COLO668 (cell line): Measurements from ENCODE around the gene SNTG2.
"Not testable (repeated sequence)": the region's sequence is repeated elsewhere in the genome, so short reads cannot be mapped to it uniquely, and the experiment has no call there.

ENCODE experiments used
- DNase-seq: peaks from one replicate; lab custom pipeline; 2025; ENCODE audit not compliant: unreplicated experiment; lab: John Stamatoyannopoulos, UW

The SNTG2 gene

GRCh38 chr2:1402064-1402463, 451.4 kb downstream of the SNTG2 start:
- DNase-seq: no peak

GRCh38 chr2:1403565-1403964, 452.9 kb downstream of the SNTG2 start:
- no peak for DNase-seq

DNA sequence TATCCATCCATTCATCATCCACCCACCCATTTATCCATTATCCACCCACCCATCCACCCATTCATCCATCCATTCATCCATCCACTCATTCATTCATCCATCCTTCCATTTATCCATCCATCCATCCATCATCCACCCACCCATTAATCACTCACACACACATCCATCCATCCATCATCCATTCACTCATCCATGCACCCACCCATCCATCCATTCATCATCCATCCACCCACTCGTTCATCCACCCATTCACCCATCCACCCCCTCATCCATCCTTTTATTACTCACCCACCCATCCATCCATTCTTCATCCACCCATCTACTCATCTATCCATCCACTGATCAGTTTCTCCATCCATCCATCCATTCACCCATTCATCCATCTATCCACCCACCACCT, 454.5 kb downstream of the SNTG2 start:
- DNase-seq: no peak

- DNase-seq: no peak
These were observed 455.3 kb downstream of the SNTG2 start for GRCh38 chr2:1405967-1406366.

GRCh38 chr2:1406434-1406833, 455.8 kb downstream of the SNTG2 start:
- DNase-seq: no peak

DNA sequence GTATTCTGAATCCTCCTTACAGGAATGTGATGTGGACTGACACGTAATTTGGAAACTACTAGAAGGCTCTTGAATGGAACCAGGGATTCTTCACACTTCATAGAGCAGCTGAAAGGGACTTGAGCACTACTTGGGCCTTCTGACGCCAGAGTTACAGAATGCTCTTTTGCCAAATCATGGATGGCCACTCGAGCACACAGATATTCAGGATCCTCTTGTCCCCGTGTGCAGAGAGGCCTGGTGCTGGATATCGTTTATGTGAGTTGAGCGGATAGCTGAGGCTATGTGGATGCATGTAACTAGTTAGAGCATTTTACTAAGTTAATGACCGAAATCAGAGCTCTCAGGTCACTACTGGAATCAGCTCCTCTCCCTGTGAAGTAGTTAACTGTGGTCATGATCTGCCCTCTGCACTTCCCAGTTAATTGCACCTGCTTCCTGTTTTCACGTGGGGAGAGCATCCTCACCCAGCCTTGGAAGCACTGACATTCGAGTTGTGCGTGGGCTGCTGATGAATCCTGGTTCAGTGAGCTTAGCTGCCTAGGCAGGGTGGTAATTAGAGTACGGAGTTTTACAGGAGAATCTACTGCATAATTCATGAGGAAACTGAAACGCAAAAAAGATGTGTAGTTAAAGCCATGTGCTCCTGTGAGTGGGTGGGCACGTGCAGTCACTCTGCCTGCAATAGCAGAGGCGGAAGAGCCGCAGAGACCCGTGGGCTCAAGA, 457.5 kb downstream of the SNTG2 start:
- no peak for DNase-seq

DNA sequence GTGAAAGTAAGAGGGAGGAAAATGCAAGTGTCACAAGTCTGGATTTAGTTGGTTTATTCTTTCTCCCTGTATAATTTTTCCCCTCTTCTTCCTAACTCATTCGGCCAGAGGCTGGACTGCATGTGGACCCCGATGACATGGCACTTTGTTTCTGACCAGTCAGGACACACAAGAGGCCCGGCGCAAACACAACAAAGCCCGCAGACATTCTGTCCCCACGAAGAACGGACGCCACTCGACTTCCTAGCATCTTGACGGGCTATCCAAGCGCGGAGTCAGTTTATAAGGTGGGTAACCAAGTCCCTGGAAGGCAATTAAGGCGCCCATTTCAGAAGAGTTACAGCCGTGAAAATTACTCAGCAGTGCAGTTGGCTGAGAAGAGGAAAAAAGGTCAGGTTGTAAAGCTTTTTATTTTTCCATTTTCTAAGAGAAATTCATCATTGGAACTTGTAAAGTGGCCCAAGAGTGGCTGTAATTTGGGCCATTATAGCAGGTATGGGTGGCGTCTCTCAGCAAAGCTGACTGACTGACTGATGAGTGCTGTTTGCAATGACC, 462.6 kb downstream of the SNTG2 start, which contains the start of gene TPO:
Gene TPO (plus strand): TSS at position 308 of the 555 bp plus-strand sequence. CDS start 946 bp downstream, outside the sequence.
- no peak for DNase-seq

GRCh38 chr2:1414121-1414520, 463.5 kb downstream of the SNTG2 start:
- no peak for DNase-seq

DNA sequence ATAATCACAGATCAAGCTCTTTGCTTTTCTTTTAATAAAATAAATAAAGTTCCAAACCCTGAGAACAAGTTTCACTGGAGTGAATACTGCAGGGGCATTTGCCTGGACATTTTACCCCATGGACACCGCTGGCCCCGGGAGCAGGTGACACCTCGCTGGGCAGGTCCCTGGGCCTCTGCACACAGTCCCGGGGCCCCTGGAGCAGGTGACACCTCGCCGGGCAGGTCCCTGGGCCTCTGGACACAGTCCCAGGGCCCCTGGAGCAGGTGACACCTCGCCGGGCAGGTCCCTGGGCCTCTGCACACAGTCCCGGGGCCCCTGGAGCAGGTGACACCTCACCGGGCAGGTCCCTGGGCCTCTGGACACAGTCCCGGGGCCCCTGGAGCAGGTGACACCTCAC, 464.3 kb downstream of the SNTG2 start:
- not testable (repeated sequence) for DNase-seq

GRCh38 chr2:1415501-1415900, 464.9 kb downstream of the SNTG2 start:
- no peak for DNase-seq
